OCI-LY1 (cell line): ENCODE results near the gene FAM78A.

Experiments
- H2AFZ ChIP-seq: fragments of 200-600 bp; sonication (generic), shearing (Covaris generic); 2 replicates; pipeline ENCODE4 v1.6.0; 2014; ENCODE audit warnings: antibody characterized with exemption, mild to moderate bottlenecking, low read length
- H3F3A ChIP-seq: fragments of 200-600 bp; sonication (generic), shearing (Covaris generic); 2 replicates; pipeline ENCODE4 v1.6.0; 2014; ENCODE audit warnings: mild to moderate bottlenecking, antibody characterized with exemption, low read length, moderate library complexity; ENCODE audit not compliant: insufficient read depth
- H3K27ac ChIP-seq: fragments of 200-600 bp; sonication (generic); 2 replicates; pipeline ENCODE4 v1.5.1; 2014; ENCODE audit warnings: low read length, mixed run types, mild to moderate bottlenecking, low read depth; ENCODE audit not compliant: poor library complexity, severe bottlenecking
- H3K27me3 ChIP-seq: fragments of 200-600 bp; sonication (generic); 2 replicates; pipeline ENCODE4 v1.6.0; 2014; ENCODE audit warnings: antibody characterized with exemption, mild to moderate bottlenecking, low read length, moderate library complexity; ENCODE audit not compliant: insufficient read depth
- H3K36me3 ChIP-seq: fragments of 200-600 bp; sonication (generic); 2 replicates; pipeline ENCODE4 v1.6.1; 2014; ENCODE audit warnings: mild to moderate bottlenecking, antibody characterized with exemption, low read length, moderate library complexity, mixed read lengths; ENCODE audit not compliant: insufficient read depth
- H3K4me1 ChIP-seq: fragments of 200-600 bp; sonication (generic); 2 replicates; pipeline ENCODE4 v1.5.1; 2014; ENCODE audit warnings: mild to moderate bottlenecking, low read length, moderate library complexity; ENCODE audit not compliant: insufficient read depth, severe bottlenecking
- H3K4me2 ChIP-seq: fragments of 200-600 bp; sonication (generic), shearing (Covaris generic); 2 replicates; pipeline ENCODE4 v1.6.1; 2014; ENCODE audit warnings: low read length
- H3K4me3 ChIP-seq: fragments of 200-600 bp; sonication (generic); 2 replicates; pipeline ENCODE4 v1.5.1; 2014; ENCODE audit warnings: low read length, low read depth, mild to moderate bottlenecking, mixed read lengths; ENCODE audit not compliant: poor library complexity, severe bottlenecking
- H3K79me2 ChIP-seq: fragments of 200-600 bp; shearing (Covaris generic); 2 replicates; pipeline ENCODE4 v1.6.1; 2016; ENCODE audit warnings: mixed run types, low read length, mixed read lengths; ENCODE audit not compliant: insufficient read depth
- H3K9ac ChIP-seq: fragments of 200-600 bp; sonication (generic), shearing (Covaris generic); 2 replicates; pipeline ENCODE4 v1.6.1; 2014; ENCODE audit warnings: mild to moderate bottlenecking, low read length, mixed read lengths
- H3K9me2 ChIP-seq: fragments of 200-600 bp; sonication (generic), shearing (Covaris generic); 2 replicates; pipeline ENCODE4 v1.6.1; 2014; ENCODE audit warnings: low read depth, mild to moderate bottlenecking, low read length, mixed read lengths
- H3K9me3 ChIP-seq: fragments of 200-600 bp; shearing (Covaris generic); 2 replicates; pipeline ENCODE4 v1.6.1; 2014; ENCODE audit warnings: low read length, mixed read lengths
- H4K20me1 ChIP-seq: fragments of 200-600 bp; sonication (generic), shearing (Covaris generic); 2 replicates; pipeline ENCODE4 v1.6.0; 2016; ENCODE audit warnings: mild to moderate bottlenecking, low read length; ENCODE audit not compliant: insufficient read depth
- EZH2 ChIP-seq: fragments of 200-600 bp; sonication (generic), shearing (Covaris generic); IDR thresholded peaks from 2 replicates; pipeline ENCODE4 v1.8.0; 2017; ENCODE audit warnings: borderline replicate concordance, mixed run types, mild to moderate bottlenecking, antibody characterized with exemption, low read length, moderate library complexity, mixed read lengths
- TF ChIP-seq, protein P1 (sequence below): fragments of 200-600 bp; sonication (generic), shearing (Covaris generic); IDR thresholded peaks from 2 replicates; pipeline ENCODE4 v1.5.1; 2017; ENCODE audit warnings: mild to moderate bottlenecking, antibody characterized with exemption, low read length, moderate library complexity, mixed read lengths

Gene FAM78A

DNA sequence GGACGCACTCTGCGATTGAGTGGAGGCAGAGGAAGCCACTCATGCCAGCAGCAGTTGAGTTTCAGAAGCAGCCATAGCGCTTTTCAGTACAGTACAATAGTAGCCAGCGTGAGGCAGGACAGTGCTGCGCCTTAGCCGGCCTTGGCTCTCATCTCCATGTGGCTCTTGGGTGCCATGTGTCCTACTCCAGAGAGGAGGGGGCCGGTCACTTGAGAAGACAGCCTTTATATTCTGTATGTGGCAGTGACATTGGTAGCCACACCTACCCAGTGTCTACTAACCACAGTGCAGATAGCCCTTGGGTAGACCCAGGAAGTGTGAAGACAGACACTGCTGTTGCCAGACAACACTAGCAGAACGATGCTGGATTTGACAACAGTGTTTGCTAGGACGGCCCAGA is 42.3 kb downstream of the FAM78A start:
- H3K4me3 ChIP-seq = no peak overlapping the region
- H2AFZ ChIP-seq = no peak overlapping the region
- no peaks in the 10 kb centered on the region for H3K9me3 ChIP-seq
- no peaks in the 10 kb centered on the region for H3K79me2 ChIP-seq
- H3F3A ChIP-seq = no peaks in the 10 kb centered on the region
- no peak overlapping the region for H3K9ac ChIP-seq
- H3K4me1 ChIP-seq = peaks cover 15% of the 10 kb centered on the region
- peaks cover 34% of the 10 kb centered on the region for H3K36me3 ChIP-seq
- no peaks in the 10 kb centered on the region for H3K9me2 ChIP-seq
- no peaks in the 10 kb centered on the region for H4K20me1 ChIP-seq
- H3K27ac ChIP-seq = no peak overlapping the region
- no peak for TF ChIP-seq EZH2
- TF ChIP-seq, protein P1, sequence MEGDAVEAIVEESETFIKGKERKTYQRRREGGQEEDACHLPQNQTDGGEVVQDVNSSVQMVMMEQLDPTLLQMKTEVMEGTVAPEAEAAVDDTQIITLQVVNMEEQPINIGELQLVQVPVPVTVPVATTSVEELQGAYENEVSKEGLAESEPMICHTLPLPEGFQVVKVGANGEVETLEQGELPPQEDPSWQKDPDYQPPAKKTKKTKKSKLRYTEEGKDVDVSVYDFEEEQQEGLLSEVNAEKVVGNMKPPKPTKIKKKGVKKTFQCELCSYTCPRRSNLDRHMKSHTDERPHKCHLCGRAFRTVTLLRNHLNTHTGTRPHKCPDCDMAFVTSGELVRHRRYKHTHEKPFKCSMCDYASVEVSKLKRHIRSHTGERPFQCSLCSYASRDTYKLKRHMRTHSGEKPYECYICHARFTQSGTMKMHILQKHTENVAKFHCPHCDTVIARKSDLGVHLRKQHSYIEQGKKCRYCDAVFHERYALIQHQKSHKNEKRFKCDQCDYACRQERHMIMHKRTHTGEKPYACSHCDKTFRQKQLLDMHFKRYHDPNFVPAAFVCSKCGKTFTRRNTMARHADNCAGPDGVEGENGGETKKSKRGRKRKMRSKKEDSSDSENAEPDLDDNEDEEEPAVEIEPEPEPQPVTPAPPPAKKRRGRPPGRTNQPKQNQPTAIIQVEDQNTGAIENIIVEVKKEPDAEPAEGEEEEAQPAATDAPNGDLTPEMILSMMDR = no peak
- no peaks in the 10 kb centered on the region for H3K27me3 ChIP-seq
- H3K4me2 ChIP-seq = no peak overlapping the region

DNA sequence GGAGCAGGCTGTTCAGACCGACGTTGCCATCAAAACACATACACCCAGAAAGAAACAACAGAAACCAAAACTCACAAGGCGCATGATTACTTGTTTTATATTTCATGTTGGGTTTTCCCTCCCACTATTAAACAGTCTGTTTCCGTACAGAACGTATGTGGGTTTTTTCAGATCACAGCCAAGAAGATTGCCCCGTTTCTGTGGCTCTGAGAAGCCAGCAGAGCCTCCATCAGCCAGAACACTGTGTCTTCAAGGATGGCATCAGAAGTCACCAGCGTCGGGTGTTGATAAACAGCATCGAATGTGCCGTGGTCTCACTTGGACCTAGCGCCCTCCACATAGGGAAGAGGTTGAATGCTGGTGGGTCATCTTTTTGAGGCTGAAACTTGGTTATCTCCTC is 42.8 kb downstream of the FAM78A start:
- Histone ChIP-seq H3K9me3 (no peaks in the 10 kb centered on the region), H3K4me3 (no peak overlapping the region), H3K4me2 (no peak overlapping the region), H3K9ac (no peak overlapping the region), H3K79me2 (no peaks in the 10 kb centered on the region), H3K36me3 (peaks cover 34% of the 10 kb centered on the region), H3F3A (no peaks in the 10 kb centered on the region), H4K20me1 (no peaks in the 10 kb centered on the region), H3K4me1 (peaks cover 13% of the 10 kb centered on the region), H2AFZ (no peak overlapping the region), H3K9me2 (no peaks in the 10 kb centered on the region), H3K27me3 (no peaks in the 10 kb centered on the region), H3K27ac (no peak overlapping the region)
- TF ChIP-seq, protein P1 = no peak
- TF ChIP-seq EZH2 = no peak

- H3K4me1 ChIP-seq = peaks cover 25% of the 10 kb centered on the region
- H3K36me3 ChIP-seq = peaks cover 26% of the 10 kb centered on the region
- no peak overlapping the region for H3K4me3 ChIP-seq
Observed at GRCh38 chr9:131228988-131229387, 47.3 kb downstream of the FAM78A start.

More at GRCh38 chr9:131228988-131229387, 47.3 kb downstream of the FAM78A start:
- no peaks in the 10 kb centered on the region for H3K27me3 ChIP-seq
- no peaks in the 10 kb centered on the region for H3K79me2 ChIP-seq
- TF ChIP-seq, protein P1 = no peak
- no peak for TF ChIP-seq EZH2
- no peaks in the 10 kb centered on the region for H3F3A ChIP-seq
- H3K9me2 ChIP-seq = no peaks in the 10 kb centered on the region
- no peak overlapping the region for H3K4me2 ChIP-seq
- no peaks in the 10 kb centered on the region for H4K20me1 ChIP-seq
- no peak overlapping the region for H2AFZ ChIP-seq
- H3K27ac ChIP-seq = no peak overlapping the region
- no peaks in the 10 kb centered on the region for H3K9me3 ChIP-seq
- no peak overlapping the region for H3K9ac ChIP-seq
